NCI-H1436 treated with DMSO at 0.1 percent for 48 hours (cell line): Measurements from ENCODE around the gene RPL28.

ENCODE experiments used
- DNase-seq: peaks from one replicate; lab custom pipeline; 2025; lab: John Stamatoyannopoulos, UW

The RPL28 gene

DNA sequence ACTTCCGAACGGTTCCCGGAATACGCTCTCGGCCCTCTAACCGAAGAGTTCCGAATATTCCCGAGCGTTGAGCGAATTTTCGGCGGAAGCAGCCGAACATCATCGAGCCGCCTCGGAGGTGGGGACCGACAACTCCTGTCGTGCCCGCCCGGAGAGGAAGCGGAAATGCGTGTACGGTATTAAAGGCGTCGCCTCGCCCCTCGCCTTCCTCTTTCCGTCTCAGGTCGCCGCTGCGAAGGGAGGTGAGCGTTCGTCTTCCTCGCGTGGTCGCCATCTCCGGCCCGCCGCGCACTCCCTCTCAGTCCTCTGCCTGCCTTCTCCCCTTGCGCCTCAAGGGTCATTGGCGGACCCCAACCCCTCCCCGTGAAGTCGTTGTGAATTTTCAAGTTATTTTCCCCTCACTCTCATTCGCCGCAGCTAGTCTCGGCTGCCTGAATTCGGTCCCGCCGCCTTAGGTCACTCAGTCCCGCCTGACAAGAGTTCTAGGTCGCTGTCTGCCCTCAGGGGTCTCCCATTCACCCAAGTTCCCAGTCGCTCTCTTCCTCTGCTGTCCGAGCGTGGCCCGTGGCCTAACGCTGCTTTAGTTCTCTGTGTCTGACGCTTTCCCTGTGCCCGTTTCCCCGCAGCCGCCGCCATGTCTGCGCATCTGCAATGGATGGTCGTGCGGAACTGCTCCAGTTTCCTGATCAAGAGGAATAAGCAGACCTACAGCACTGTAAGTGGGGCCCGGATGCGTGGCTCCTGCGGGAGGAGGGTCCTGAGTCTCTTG, at the start of gene RPL28:
TSS of gene RPL28 (plus strand) at position 209 of the 769 bp plus-strand sequence. CDS start at position 635, 426 bp downstream.
- DNase-seq = peak; percentile 97

- DNase-seq = no peak
These were observed 49.6 kb upstream of the RPL28 start for GRCh38 chr19:55336101-55336500.

DNA sequence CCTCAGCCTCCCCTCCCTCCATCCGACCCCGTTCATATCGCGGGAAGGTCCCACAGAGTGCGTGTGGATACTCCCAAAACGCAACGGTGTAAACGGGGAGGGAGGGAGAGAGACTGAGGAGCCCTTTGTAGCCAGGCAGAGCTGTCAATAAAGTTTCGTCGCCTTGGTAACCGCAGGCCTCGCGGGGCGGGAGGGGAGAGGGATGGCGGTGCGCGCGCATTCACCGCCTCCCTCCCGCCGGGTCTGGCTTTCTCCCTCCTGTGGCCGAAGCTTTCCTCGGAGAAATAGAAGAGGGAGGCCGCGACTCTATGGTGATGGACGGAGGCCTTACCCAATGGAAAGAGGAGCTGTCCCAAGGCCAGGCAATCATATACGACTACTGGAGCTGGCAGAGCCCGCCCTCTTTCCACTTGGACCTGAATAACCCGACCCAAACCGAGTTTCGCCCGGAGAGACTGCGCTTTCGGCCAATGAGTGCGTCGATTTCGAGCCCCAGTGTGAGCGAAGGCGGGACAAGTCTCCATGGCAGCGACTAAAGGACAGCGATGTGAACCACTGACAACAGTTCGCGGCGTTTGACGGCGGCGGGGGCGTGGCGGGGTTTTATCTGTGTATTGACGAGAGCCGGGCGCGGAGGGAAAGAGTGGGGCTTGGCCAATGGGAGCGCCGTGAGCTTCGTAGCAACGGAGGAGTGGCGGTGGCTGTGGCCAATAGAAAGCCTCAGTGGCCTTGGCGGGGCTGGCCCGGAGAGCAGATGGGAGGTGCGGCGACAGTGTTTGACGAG, 46.4 kb upstream of the RPL28 start, which contains the start of gene KMT5C:
TSS of gene KMT5C (plus strand) at position 772 of the 784 bp plus-strand sequence. CDS start 2,061 bp downstream, outside the sequence.
- DNase-seq = peak; percentile 100

DNA sequence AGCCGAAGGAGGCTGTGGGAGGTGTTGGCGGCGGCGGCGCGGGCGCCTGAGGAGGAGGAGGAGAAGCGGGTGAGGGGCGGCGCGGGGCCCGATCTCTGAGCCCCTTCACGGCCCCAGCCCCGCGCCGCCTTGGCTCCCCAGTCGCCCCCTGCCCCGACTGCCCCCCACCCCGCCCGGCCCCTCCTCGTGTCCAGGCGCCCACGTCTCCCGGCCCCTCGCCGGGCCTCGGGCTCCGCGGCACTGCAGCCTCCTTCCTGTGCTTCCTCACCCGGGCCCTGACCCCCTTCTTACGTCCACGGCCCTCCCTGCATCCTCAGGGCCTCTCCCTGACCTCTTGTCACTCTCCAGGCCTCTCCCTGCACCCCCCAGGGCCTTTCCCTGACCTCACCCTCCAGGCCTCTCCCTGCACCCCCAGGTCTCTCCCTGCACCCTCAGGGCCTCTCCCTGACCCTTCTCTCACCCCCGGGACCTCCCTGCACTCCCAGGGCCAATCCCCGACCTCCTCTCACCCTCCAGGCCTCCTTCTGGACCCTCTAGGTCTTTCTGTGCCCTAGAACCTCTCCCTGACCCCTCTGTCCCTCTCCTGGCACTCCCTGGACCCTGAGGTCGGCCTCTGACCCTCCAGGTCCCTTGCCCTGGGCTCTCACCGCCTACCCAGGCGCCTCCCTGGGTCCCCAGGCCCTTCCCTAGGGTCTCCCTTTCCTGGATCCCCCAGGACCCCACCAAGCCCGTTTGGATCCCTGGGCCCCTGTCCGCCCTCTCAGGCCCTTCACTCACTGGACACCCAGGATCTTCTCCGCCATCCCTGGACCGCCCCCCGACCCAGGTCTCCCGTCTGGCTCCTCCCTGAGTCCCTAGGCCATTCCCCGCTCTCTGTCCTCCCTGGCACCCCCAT, 45.6 kb upstream of the RPL28 start:
- no peak for DNase-seq

GRCh38 chr19:55340784-55341147, 45.0 kb upstream of the RPL28 start:
- no peak for DNase-seq

DNA sequence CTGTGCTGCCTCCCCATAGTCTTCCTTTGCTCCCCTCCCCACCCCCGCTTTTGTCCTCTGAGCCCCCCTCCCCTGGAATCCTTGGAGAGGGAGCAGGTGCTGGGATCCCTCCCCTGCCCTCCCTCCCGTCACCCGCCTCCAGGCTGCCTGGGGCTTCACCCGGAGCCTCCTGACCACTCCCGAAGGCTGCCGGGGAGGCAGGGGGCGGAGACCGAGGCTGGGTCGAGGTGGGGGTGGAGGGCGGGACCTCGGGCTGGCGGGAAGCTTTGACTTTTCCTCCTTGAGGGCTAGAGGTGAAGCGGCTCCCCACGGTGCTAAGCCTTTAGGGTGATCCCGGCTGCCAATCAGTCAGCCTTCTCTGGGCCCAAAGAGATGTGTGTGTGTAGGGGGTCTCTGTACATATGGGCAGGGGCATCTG, 44.6 kb upstream of the RPL28 start:
- no peak for DNase-seq

DNA sequence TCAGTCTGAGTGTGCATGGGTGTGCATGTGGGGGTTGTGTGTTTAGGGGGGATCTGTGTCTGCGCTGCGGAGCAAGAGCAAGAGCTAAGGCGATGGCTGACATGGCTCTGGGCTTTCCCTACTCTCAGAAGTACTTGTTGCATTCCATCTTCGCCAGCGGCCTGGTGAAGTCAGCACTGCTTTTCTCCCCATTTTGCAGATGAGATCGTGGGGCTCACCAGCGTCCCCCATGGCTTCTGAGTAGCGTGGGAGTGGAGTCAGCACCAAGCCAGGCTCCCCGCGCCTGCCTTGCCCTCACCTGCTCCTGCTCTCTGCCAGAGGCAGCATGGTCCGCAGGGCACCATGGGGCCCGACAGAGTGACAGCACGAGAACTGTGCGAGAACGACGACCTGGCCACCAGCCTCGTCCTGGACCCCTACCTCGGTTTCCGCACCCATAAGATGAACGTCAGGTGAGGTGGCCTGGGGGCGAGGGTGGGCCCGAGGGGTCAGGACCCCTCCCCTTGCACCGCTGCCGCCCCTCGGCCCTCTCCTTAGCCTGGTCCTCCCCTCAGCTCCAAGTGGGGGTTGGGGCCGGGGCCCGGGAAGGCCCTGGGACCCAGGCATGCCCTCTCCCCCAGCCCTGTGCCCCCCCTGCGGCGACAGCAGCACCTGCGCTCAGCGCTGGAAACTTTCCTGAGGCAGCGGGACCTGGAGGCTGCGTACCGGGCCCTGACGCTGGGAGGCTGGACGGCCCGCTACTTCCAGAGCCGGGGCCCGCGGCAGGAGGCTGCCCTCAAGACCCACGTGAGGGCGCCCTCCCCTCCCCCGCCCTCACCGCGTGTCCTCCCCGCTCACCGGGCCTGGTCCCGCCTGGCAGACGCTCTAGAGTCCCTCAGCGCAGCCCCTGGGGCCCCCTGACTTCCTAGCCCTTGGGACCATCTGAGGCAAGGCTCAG, 43.9 kb upstream of the RPL28 start:
- DNase-seq = no peak

GRCh38 chr19:55344444-55344843, 41.3 kb upstream of the RPL28 start:
- DNase-seq = no peak

- DNase-seq = no peak
These were observed 40.5 kb upstream of the RPL28 start for GRCh38 chr19:55345101-55345817.

- no peak for DNase-seq
These were observed 39.7 kb upstream of the RPL28 start for GRCh38 chr19:55345818-55346724.

DNA sequence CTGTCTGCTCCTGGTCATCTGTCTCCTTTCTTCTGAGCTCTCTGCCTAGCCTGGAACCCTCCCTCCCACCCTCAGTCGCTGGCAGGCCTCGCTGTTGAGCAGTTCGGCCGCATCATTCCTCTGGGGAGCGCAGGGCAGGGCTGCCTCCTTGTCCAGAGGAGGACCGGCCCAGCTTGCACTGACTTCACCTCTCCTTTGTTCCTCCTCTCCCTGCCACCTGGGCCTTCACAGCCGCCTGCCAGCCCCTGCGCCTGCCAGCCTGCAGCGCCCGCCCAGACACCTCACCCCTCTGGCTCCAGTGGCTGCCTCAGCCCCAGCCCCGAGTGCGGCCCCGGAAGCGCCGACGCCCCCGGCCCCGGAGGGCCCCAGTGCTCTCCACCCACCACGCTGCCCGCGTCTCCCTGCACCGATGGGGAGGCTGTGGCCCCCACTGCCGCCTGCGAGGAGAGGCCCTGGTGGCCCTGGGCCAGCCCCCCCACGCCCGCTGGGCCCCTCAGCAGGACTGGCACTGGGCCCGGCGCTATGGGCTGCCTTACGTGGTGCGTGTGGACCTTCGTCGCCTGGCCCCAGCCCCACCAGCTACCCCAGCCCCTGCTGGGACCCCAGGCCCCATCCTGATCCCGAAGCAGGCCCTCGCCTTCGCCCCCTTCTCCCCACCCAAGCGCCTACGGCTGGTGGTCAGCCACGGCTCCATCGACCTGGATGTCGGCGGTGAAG, 38.8 kb upstream of the RPL28 start:
- DNase-seq = no peak

GRCh38 chr19:55347442-55348009, 38.2 kb upstream of the RPL28 start:
- no peak for DNase-seq

DNA sequence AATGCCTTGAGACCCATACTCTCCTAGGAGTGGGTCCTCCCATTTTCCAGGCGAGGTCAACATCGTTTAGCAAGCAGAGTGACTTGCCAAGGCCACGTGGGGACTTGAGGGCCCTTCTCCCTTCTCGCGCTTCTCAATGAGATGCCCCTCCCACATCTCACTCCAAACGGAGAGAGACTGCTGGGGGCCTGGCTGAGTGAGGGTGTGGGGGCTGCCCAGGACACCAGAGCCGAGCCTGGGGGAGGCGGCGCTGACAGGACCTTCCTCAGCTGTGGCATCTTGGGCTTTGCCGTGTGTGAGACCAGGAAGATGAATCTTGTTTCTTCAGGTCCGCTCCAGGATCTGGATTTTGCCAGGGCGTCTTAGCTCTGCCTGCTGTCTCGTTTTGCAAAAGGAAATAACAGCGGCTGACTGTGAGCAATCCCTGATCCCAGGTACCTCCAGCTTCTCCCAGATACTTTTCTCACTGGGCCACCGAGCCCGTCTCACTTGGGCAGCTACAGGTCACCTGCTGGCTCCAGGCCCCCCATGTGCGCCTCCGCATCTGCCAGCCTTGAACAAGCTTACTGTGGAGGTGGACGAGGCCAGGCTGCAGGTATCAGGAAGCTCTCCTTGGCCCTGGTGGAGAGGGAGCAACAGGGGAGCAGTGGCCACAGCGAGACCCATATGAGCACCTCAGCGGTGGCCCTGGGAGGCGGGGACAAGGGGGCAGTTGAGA, 37.3 kb upstream of the RPL28 start:
- DNase-seq = no peak

DNA sequence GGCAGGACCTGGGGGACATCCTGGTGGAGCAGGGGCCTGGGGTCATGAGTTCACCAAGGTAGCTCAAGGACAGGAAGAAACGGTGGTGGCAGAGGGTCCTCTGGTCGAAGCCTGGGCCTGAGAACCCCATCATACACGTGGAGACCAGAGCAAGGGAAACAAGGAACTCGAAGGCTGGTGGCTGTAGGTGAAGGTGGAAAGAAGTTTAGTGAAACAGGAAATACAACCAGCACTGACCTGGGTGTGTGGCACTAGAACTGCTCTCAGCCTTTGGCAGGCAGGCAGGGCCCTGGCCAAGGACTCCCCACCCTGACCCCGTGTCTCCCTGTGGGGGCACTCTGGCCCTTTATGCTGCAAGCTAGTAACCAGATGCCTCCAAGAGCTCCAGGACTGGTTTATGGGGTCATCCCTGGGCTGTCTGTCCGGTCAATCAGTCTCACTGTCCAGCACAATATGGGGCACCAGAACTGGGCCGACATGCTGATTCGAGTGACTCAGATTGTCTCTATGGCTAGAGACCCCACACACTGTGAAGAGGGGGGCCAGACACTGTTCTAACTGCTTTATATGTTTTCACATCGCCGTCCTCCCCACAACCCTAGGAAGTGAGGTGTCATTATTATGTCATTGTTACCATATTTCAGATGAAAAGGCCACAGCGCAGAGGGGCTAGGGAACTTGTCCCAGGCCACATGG, 35.0 kb upstream of the RPL28 start:
- no peak for DNase-seq

GRCh38 chr19:55352040-55352439, 33.7 kb upstream of the RPL28 start:
- DNase-seq = no peak

GRCh38 chr19:55352549-55353145, 33.1 kb upstream of the RPL28 start:
- no peak for DNase-seq
